AG08395 (cell line): ENCODE data around the gene SUFU.
A peak's percentile ranks its signal among the peaks of the same experiment; 100 is the strongest.

Source experiments
- DNase-seq: peaks from one replicate; pipeline ENCODE4 v3.0.0; 2012; ENCODE audit warnings: mixed read lengths, low spot score

Gene SUFU

GRCh38 chr10:102597131-102597991, 93.6 kb downstream of the SUFU start:
- DNase-seq = no peak

- no peak for DNase-seq
Observed at GRCh38 chr10:102598243-102598642, 94.5 kb downstream of the SUFU start.

- no peak for DNase-seq
Observed at GRCh38 chr10:102599565-102600327, 96.0 kb downstream of the SUFU start.

- no peak for DNase-seq
Observed at GRCh38 chr10:102600816-102601215, 97.0 kb downstream of the SUFU start.

- DNase-seq = no peak
Observed at GRCh38 chr10:102601639-102602038, 97.9 kb downstream of the SUFU start.

- DNase-seq = peak; percentile 79
Observed at GRCh38 chr10:102602272-102603045, 98.7 kb downstream of the SUFU start.

- no peak for DNase-seq
Observed at GRCh38 chr10:102603946-102604345, 100.2 kb downstream of the SUFU start.

GRCh38 chr10:102604439-102604841, 100.7 kb downstream of the SUFU start:
- peak; percentile 65 for DNase-seq

- DNase-seq = peak; percentile 25
Observed at GRCh38 chr10:102605712-102606111, 101.9 kb downstream of the SUFU start.

- no peak for DNase-seq
Observed at GRCh38 chr10:102608487-102608886, 104.7 kb downstream of the SUFU start.

GRCh38 chr10:102610441-102610887, 106.7 kb downstream of the SUFU start:
- no peak for DNase-seq

- no peak for DNase-seq
Observed at GRCh38 chr10:102611514-102612087, 107.8 kb downstream of the SUFU start.

GRCh38 chr10:102612964-102613275, 109.1 kb downstream of the SUFU start:
- no peak for DNase-seq

GRCh38 chr10:102613286-102613685, 109.5 kb downstream of the SUFU start:
- DNase-seq = no peak

- DNase-seq = no peak
Observed at GRCh38 chr10:102613785-102614184, 110.0 kb downstream of the SUFU start.

GRCh38 chr10:102614888-102615287, 111.1 kb downstream of the SUFU start:
- no peak for DNase-seq

- DNase-seq = no peak
Observed at GRCh38 chr10:102615361-102615760, 111.6 kb downstream of the SUFU start.

- DNase-seq = peak; percentile 36
Observed at GRCh38 chr10:102616066-102616770, 112.4 kb downstream of the SUFU start.

GRCh38 chr10:102617041-102617440, 113.3 kb downstream of the SUFU start:
- DNase-seq = no peak

GRCh38 chr10:102617816-102618215, 114.0 kb downstream of the SUFU start:
- no peak for DNase-seq

- no peak for DNase-seq
Observed at GRCh38 chr10:102619281-102619981, 115.7 kb downstream of the SUFU start.
